NCI-H82 (cell line): ENCODE data around the gene NPIPB6.
A peak's percentile ranks its signal among the peaks of the same experiment; 100 is the strongest.
"Not testable (repeated sequence)": the region's sequence is repeated elsewhere in the genome, so short reads cannot be mapped to it uniquely, and the experiment has no call there.

Experiments used
- DNase-seq: peaks from one replicate; lab custom pipeline; 2025; lab: John Stamatoyannopoulos, UW

NPIPB6 gene

DNA sequence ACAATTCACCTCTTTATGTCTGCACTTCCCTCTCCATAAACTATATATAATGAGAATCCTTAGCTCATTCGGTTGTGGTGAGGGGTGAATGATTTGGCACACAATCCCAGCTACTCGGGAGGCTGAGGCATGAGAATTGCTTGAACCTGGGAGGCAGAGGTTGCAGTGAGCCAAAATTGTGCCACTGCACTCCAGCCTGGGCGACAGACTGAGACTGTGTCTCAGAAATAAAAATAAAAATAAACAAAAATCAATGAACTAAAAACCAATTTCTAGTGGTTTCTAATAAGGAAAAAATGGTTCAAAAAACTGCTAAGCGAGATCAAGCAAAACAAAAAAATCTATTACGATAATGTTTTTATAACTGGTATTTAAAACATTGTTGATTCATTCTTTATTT lies at the start of gene NPIPB6:
NPIPB6 (minus strand) TSS at position 101 of the 400 bp plus-strand sequence. CDS start 686 bp downstream, outside the sequence.
- not testable (repeated sequence) for DNase-seq

GRCh38 chr16:28403220-28404072 lies 40.1 kb upstream of the NPIPB6 start, which contains the start of gene EIF3CL:
TSS of gene EIF3CL (minus strand) at chr16:28403841. CDS start at chr16:28403618, 223 bp downstream.
- DNase-seq, result not testable (repeated sequence)

- not testable (repeated sequence) for DNase-seq
Observed at GRCh38 chr16:28392054-28392453, 28.7 kb upstream of the NPIPB6 start.

- not testable (repeated sequence) for DNase-seq
Observed at GRCh38 chr16:28382177-28382867, 19.0 kb upstream of the NPIPB6 start.

DNA sequence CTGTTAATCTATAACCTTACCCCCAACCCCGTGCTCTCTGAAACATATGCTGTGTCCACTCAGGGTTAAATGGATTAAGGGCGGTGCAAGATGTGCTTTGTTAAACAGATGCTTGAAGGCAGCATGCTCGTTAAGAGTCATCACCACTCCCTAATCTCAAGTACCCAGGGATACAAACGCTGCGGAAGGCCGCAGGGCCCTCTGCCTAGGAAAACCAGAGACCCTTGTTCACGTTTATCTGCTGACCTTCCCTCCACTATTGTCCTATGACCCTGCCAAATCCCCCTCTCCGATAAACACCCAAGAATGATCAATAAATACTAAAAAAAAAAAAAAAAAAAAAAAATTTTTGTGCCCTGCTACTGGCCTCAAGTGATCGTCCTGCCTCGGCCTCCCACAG lies 14.5 kb upstream of the NPIPB6 start:
- DNase-seq, result not testable (repeated sequence)

DNA sequence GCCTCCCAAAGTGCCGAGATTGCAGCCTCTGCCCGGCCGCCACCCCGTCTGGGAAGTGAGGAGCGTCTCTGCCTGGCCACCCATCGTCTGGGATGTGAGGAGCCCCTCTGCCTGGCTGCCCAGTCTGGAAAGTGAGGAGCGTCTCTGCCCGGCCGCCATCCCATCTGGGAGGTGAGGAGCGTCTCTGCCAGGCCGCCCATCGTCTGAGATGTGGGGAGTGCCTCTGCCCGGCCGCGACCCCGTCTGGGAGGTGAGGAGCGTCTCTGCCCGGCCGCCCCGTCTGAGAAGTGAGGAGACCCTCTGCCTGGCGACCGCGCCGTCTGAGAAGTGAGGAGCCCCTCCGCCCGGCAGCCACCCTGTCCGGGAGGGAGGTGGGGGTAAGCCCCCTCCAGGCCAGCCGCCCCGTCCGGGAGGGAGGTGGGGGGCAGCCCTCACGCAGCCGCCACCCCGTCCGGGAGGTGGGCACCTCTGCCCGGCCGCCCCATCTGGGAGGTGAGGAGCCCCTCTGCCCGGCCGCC lies 13.9 kb upstream of the NPIPB6 start:
- not testable (repeated sequence) for DNase-seq

- not testable (repeated sequence) for DNase-seq
Observed at GRCh38 chr16:28375115-28375514, 11.8 kb upstream of the NPIPB6 start.

DNA sequence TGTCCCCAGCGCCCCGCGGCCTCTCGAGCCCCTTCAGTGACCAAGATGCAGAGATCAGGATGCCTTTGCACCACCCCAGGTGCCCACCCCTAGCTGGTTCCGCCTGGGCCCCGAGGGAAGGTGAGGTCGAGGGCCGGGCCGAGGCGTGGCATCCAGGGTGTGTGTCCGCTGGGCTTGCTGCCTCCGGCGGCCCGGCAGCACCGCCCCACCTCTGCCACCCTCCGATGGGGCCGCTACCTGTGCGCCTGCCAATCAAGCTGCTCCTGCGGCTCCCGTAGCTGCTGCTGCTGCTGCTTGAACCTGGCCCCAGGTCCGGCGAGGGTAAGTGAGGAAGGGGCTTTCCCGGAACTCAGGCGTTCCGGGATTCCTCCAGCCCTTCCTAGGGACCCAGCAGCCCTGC lies 11.0 kb upstream of the NPIPB6 start:
- not testable (repeated sequence) for DNase-seq

DNA sequence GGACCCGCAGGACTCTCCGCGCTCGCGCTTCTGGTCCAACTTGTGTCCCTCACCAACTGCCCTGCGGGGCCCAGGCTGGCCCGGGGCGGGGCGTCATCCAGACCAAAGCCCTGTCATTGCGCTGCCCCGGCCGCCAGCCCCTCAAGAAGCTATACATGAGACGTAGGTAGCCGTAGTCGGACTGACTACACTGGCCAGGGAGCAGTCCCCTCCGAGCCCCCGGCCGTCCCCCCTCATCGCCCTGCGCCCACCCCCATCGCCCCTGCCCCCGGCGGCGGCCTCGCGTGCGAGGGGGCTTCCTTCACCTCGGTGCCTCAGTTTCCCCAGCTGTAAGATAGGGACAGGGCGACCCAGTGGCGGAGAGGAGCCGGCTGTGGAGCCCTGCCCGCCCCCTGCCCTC lies 4.6 kb upstream of the NPIPB6 start:
- not testable (repeated sequence) for DNase-seq

GRCh38 chr16:28364268-28365173 lies 1.2 kb upstream of the NPIPB6 start:
- DNase-seq, result not testable (repeated sequence)

DNA sequence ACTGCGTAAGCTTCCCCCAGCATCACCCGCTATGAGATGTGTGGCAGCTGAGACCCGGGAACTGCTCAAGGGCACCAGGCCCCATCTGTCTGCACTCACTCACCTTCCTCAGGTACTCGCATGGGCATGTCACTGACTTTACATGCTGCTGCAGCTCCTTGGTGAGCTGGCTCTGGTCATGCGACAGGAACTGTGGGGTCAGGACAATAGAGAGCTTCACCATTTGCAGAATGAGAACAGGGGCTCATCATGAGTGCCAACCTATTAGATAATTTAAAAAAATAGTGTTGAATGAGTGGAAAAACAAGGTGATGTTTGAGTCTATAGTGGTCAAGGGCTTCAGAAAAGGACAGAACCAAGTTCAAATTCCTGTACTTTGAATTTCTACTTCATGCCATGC lies 708 bp downstream of the NPIPB6 start:
- not testable (repeated sequence) for DNase-seq

DNA sequence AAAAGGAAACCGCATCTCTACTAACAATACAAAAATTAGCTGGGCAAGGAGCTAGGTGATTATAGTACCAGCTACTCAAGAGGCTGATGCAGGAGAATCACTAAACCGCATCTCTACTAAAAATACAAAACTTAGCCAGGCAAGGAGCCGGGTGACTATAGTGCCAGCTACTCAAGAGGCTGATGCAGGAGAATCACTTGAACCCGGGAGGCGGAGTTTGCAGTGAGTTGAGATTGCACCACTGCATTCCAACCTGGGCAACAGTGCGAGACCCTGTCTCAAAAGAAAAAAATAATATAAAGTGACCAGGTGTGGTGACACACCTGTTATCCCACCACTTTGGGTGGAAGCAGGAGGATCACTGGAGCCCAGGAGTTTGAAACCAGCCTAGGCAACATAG lies 25.1 kb downstream of the NPIPB6 start:
- not testable (repeated sequence) for DNase-seq

GRCh38 chr16:28336940-28337710 lies 26.2 kb downstream of the NPIPB6 start:
- not testable (repeated sequence) for DNase-seq

- DNase-seq, result not testable (repeated sequence)
Observed at GRCh38 chr16:28335678-28336077, 27.6 kb downstream of the NPIPB6 start.

- DNase-seq, result peak; percentile 15
Observed at GRCh38 chr16:28332632-28333031, 30.7 kb downstream of the NPIPB6 start.

DNA sequence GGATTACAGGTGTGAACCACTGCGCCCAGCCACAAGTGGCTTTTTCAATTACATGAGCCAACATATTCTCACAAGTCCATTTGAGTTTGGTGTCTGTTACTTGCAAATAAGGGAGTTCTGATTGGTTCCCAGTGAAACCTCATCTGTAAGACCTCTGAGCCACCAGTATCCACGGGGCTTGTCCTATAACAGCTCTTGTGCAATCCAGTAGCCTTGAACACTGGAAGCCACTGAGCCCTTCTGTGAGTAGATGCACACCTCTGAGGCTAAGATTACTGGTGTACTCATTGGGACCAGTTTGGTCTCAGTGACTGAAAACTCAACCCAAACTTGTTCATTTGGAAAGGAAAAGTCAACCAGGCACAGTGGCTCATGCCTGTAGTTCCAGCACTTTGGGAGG lies 32.3 kb downstream of the NPIPB6 start:
- DNase-seq, result not testable (repeated sequence)

GRCh38 chr16:28330232-28330631 lies 33.1 kb downstream of the NPIPB6 start:
- DNase-seq, result peak; percentile 79

DNA sequence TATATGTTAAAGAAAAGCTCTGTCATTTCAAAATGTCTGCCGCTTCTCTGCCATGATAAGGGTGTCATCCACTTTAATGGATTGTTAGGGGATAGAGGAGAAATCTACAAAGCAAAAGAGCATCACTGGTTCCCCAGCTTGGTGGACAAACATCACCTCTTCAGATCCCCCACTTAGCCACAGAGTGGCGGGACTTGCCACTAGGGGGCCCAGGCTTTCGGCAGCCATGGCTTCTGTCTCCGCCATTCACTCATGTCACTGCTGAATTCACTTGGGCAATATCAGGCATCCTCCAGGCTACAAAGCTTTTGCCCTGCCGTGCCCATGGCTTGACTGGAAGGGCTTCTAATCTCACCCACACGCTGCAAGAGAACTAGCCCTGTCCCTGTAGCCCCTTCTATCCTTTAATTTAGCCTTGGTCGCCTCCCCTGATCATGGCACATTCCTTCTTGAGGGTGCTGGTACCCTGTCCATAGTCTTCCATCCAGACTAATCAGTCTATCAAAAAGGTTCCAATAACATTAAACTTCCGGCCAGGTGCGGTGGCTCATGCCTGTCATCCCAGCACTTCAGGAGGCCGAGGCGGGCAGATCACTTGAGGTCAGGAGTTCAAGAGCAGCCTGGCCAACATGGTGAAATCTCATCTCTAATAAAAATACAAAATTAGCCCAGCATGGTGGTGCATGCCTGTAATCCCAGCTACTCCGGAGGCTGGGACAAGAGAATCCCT lies 36.3 kb downstream of the NPIPB6 start:
- DNase-seq, result peak; percentile 76

- no peak for DNase-seq
Observed at GRCh38 chr16:28324887-28325279, 38.4 kb downstream of the NPIPB6 start.

GRCh38 chr16:28324235-28324886 lies 38.9 kb downstream of the NPIPB6 start:
- no peak for DNase-seq
